ELR (cell line): ENCODE results near the gene CALHM3.
"Not testable (repeated sequence)": the region's sequence is repeated elsewhere in the genome, so short reads cannot be mapped to it uniquely, and the experiment has no call there.

Source experiments
- DNase-seq: peaks from one replicate; pipeline ENCODE4 v3.0.0-alpha.2; 2015; ENCODE audit warnings: low read depth

The CALHM3 gene

GRCh38 chr10:103479135-103479534 lies at the start of gene CALHM3:
CALHM3 (minus strand) TSS chr10:103479240; CDS start chr10:103479032, 208 bp downstream.
- DNase-seq = peak; percentile 61

- no peak for DNase-seq
These were observed 49.5 kb upstream of the CALHM3 start for GRCh38 chr10:103528549-103528948.

- peak; percentile 92 for DNase-seq
These were observed 48.4 kb upstream of the CALHM3 start for GRCh38 chr10:103527476-103527875.

GRCh38 chr10:103525901-103526300 lies 46.9 kb upstream of the CALHM3 start:
- DNase-seq = peak; percentile 13

- no peak for DNase-seq
These were observed 44.6 kb upstream of the CALHM3 start for GRCh38 chr10:103523683-103524082.

GRCh38 chr10:103522006-103522405 lies 43.0 kb upstream of the CALHM3 start:
- not testable (repeated sequence) for DNase-seq

- no peak for DNase-seq
These were observed 40.8 kb upstream of the CALHM3 start for GRCh38 chr10:103519798-103520197.

- peak; percentile 41 for DNase-seq
These were observed 38.4 kb upstream of the CALHM3 start for GRCh38 chr10:103517234-103518085.

- DNase-seq = no peak
These were observed 35.2 kb upstream of the CALHM3 start for GRCh38 chr10:103514244-103514643.

GRCh38 chr10:103513380-103514060 lies 34.5 kb upstream of the CALHM3 start:
- DNase-seq = no peak

GRCh38 chr10:103512591-103513379 lies 33.7 kb upstream of the CALHM3 start:
- DNase-seq = no peak

GRCh38 chr10:103512166-103512565 lies 33.1 kb upstream of the CALHM3 start:
- no peak for DNase-seq

- DNase-seq = no peak
These were observed 32.0 kb upstream of the CALHM3 start for GRCh38 chr10:103510791-103511752.

GRCh38 chr10:103510046-103510685 lies 31.1 kb upstream of the CALHM3 start:
- DNase-seq = no peak

GRCh38 chr10:103507235-103508191 lies 28.5 kb upstream of the CALHM3 start:
- DNase-seq = no peak

GRCh38 chr10:103506061-103506460 lies 27.0 kb upstream of the CALHM3 start:
- DNase-seq = no peak

GRCh38 chr10:103504181-103504783 lies 25.2 kb upstream of the CALHM3 start:
- DNase-seq = peak; percentile 90

- DNase-seq = not testable (repeated sequence)
These were observed 24.7 kb upstream of the CALHM3 start for GRCh38 chr10:103503777-103504176.
